GM18498 (cell line): Measurements from ENCODE around the gene STX5.
"Not testable (repeated sequence)": the region's sequence is repeated elsewhere in the genome, so short reads cannot be mapped to it uniquely, and the experiment has no call there.

Experiments used
- ATAC-seq: cut with Tn5 transposase; IDR thresholded peaks from one replicate; pipeline ENCODE4 v1.9.1; 2021; ENCODE audit warnings: mild to moderate bottlenecking, moderate library complexity; ENCODE audit not compliant: unreplicated experiment

STX5 gene

GRCh38 chr11:62832336-62833234 lies 734 bp upstream of the STX5 start, which contains the start of gene TEX54:
Gene TEX54, minus strand, starts transcription at chr11:62832841.
- no peak for ATAC-seq

GRCh38 chr11:62830904-62831519 lies 839 bp downstream of the STX5 start:
- no peak for ATAC-seq

- ATAC-seq = not testable (repeated sequence)
Measured at GRCh38 chr11:62828130-62828529, 3.7 kb downstream of the STX5 start.

GRCh38 chr11:62823677-62824076 lies 8.2 kb downstream of the STX5 start:
- ATAC-seq = no peak

- no peak for ATAC-seq
Measured at GRCh38 chr11:62817129-62817528, 14.7 kb downstream of the STX5 start.

- ATAC-seq = no peak
Measured at GRCh38 chr11:62816557-62816956, 15.3 kb downstream of the STX5 start.

GRCh38 chr11:62811659-62812058 lies 20.2 kb downstream of the STX5 start:
- no peak for ATAC-seq

- no peak for ATAC-seq
Measured at GRCh38 chr11:62810748-62811147, 21.1 kb downstream of the STX5 start.

- no peak for ATAC-seq
Measured at GRCh38 chr11:62806611-62807121, 25.2 kb downstream of the STX5 start.

GRCh38 chr11:62805961-62806441 lies 25.9 kb downstream of the STX5 start:
- ATAC-seq = no peak

- peak; percentile 85 for ATAC-seq
Measured at GRCh38 chr11:62805076-62805892, 26.6 kb downstream of the STX5 start, which contains the start of gene NXF1. Gene NXF1, minus strand, starts transcription at chr11:62805440. Its CDS starts 84 bp downstream, at chr11:62805356.

GRCh38 chr11:62804310-62805075 lies 27.4 kb downstream of the STX5 start:
- ATAC-seq = peak; percentile 6

- ATAC-seq = no peak
Measured at GRCh38 chr11:62801071-62801470, 30.8 kb downstream of the STX5 start.

GRCh38 chr11:62799486-62799885 lies 32.4 kb downstream of the STX5 start:
- no peak for ATAC-seq

GRCh38 chr11:62796281-62796680 lies 35.6 kb downstream of the STX5 start:
- no peak for ATAC-seq

GRCh38 chr11:62794201-62794775 lies 37.6 kb downstream of the STX5 start:
- ATAC-seq = no peak

- no peak for ATAC-seq
Measured at GRCh38 chr11:62792202-62792575, 39.7 kb downstream of the STX5 start.

GRCh38 chr11:62791501-62792201 lies 40.2 kb downstream of the STX5 start, which contains the start of gene TMEM223:
Gene TMEM223, minus strand, starts transcription at chr11:62792006. Its CDS starts 12 bp downstream, at chr11:62791994.
- ATAC-seq = peak; percentile 75

GRCh38 chr11:62789576-62789975 lies 42.3 kb downstream of the STX5 start:
- ATAC-seq = no peak
